Tibial artery (tissue), 4 donors: Measurements from ENCODE around the gene FAM120B.
"Not testable (repeated sequence)": the region's sequence is repeated elsewhere in the genome, so short reads cannot be mapped to it uniquely, and the experiment has no call there.

ENCODE experiments used
- DNase-seq, 2 donors: peaks; one replicate each; pipeline ENCODE4 v3.0.0-alpha.2; 2019
- H3K27ac ChIP-seq, 2 donors: fragments of 200-600 bp; sonication (generic) in 1 of 2; 1 replicate in 1 of 2; 2 replicates in 1 of 2; pipeline ENCODE4 v1.5.1; 2018 to 2019; ENCODE audit warnings: mild to moderate bottlenecking in 1 of 2
- H3K27me3 ChIP-seq, 2 donors: fragments of 200-600 bp; sonication (generic) in 1 of 2; one replicate each; pipeline versions ENCODE4 v1.5.1 to v1.6.0; 2016 to 2019
- H3K36me3 ChIP-seq, 3 donors: fragments of 200-600 bp; sonication (generic) in 2 of 3; one replicate each; pipeline ENCODE4 v1.5.1; 2016 to 2019; ENCODE audit warnings: mild to moderate bottlenecking in 2 of 3
- H3K4me1 ChIP-seq, 4 donors: fragments of 200-600 bp; sonication (generic) in 2 of 4; 1 replicate in 3 of 4; 2 replicates in 1 of 4; pipeline ENCODE4 v1.5.1; 2016 to 2019
- H3K4me3 ChIP-seq, 2 donors: fragments of 200-600 bp; sonication (generic) in 1 of 2; 1 replicate in 1 of 2; 2 replicates in 1 of 2; pipeline ENCODE4 v1.5.1; 2018 to 2019; ENCODE audit warnings: mild to moderate bottlenecking in 2 of 2
- H3K9me3 ChIP-seq, 3 donors: fragments of 200-600 bp; sonication (generic) in 1 of 3; one replicate each; pipeline ENCODE4 v1.5.1; 2016 to 2019
- CTCF ChIP-seq, 2 experiments: fragments of 200-600 bp in 1 of 2; fragments of 450-650 bp in 1 of 2; IDR thresholded peaks; one replicate each; pipeline ENCODE4 v1.5.1; 2017 to 2019; ENCODE audit warnings: antibody characterized with exemption in 2 of 2, mild to moderate bottlenecking in 1 of 2, moderate library complexity in 1 of 2
- intact Hi-C: fragments of 100-400 bp; cut with DNase I; formaldehyde crosslinking; loops from one replicate; pipeline ENCODE4 v1.15.0; 2023; ENCODE audit warnings: low total_unique reads

The FAM120B gene

GRCh38 chr6:170261643-170262488, 44.7 kb upstream of the FAM120B start:
- H3K27ac ChIP-seq, result no peak overlapping the region
- H3K4me1 ChIP-seq, result no peaks in the 10 kb centered on the region
- H3K36me3 ChIP-seq, result no peaks in the 10 kb centered on the region
- no peak overlapping the region for H3K4me3 ChIP-seq
- TF ChIP-seq CTCF (IDR thresholded peaks at IDR 0.05), result no peak
- no peak for DNase-seq
- peaks cover 0 to 18% of the 10 kb centered on the region in 2 donors for H3K27me3 ChIP-seq
- intact Hi-C loops, result no loop called here
- no peaks in the 10 kb centered on the region for H3K9me3 ChIP-seq

GRCh38 chr6:170262489-170263088, 44.0 kb upstream of the FAM120B start:
- Histone ChIP-seq H3K4me1 (no peaks in the 10 kb centered on the region), H3K27ac (no peak overlapping the region), H3K27me3 (peaks cover 0 to 18% of the 10 kb centered on the region in 2 donors), H3K4me3 (no peak overlapping the region), H3K36me3 (no peaks in the 10 kb centered on the region), H3K9me3 (no peaks in the 10 kb centered on the region)
- TF ChIP-seq CTCF (IDR thresholded peaks at IDR 0.05), result no peak
- DNase-seq, result no peak
- intact Hi-C loops, result no loop called here

GRCh38 chr6:170263410-170263809, 43.1 kb upstream of the FAM120B start:
- H3K27ac ChIP-seq, result no peak overlapping the region
- H3K4me1 ChIP-seq, result no peaks in the 10 kb centered on the region
- no peak for DNase-seq
- intact Hi-C loops, result no loop called here
- TF ChIP-seq CTCF (IDR thresholded peaks at IDR 0.05), result no peak
- H3K27me3 ChIP-seq, result peaks cover 0 to 18% of the 10 kb centered on the region in 2 donors
- no peaks in the 10 kb centered on the region for H3K36me3 ChIP-seq
- H3K4me3 ChIP-seq, result no peak overlapping the region
- H3K9me3 ChIP-seq, result no peaks in the 10 kb centered on the region

- Histone ChIP-seq H3K9me3 (no peaks in the 10 kb centered on the region), H3K4me3 (no peak overlapping the region), H3K27ac (no peak overlapping the region), H3K27me3 (peaks cover 0 to 18% of the 10 kb centered on the region in 2 donors), H3K4me1 (no peaks in the 10 kb centered on the region), H3K36me3 (no peaks in the 10 kb centered on the region)
- DNase-seq, result no peak
- intact Hi-C loops, result no loop called here
- TF ChIP-seq CTCF (IDR thresholded peaks at IDR 0.05), result no peak
Measured at GRCh38 chr6:170264086-170264485, 42.5 kb upstream of the FAM120B start.

- H3K4me3 ChIP-seq, H3K9me3 ChIP-seq, intact Hi-C loops, H3K4me1 ChIP-seq, H3K27ac ChIP-seq, DNase-seq, H3K36me3 ChIP-seq: not testable (repeated sequence)
- peaks cover 0 to 18% of the 10 kb centered on the region in 2 donors for H3K27me3 ChIP-seq
Measured at GRCh38 chr6:170264644-170265043, 41.9 kb upstream of the FAM120B start.

GRCh38 chr6:170265655-170266054, 40.9 kb upstream of the FAM120B start:
- no peak for TF ChIP-seq CTCF (IDR thresholded peaks at IDR 0.05)
- Histone ChIP-seq H3K36me3 (no peaks in the 10 kb centered on the region), H3K27ac (no peak overlapping the region), H3K27me3 (peaks cover 0 to 18% of the 10 kb centered on the region in 2 donors), H3K9me3 (no peaks in the 10 kb centered on the region), H3K4me3 (no peak overlapping the region), H3K4me1 (no peaks in the 10 kb centered on the region)
- intact Hi-C loops, result no loop called here
- DNase-seq, result no peak
